HS-27A (cell line): ENCODE data around the gene RTP3.
A peak's percentile ranks its signal among the peaks of the same experiment; 100 is the strongest.
"Not testable (repeated sequence)": the region's sequence is repeated elsewhere in the genome, so short reads cannot be mapped to it uniquely, and the experiment has no call there.

ENCODE experiments used
- DNase-seq: peaks from one replicate; pipeline ENCODE4 v3.0.0-alpha.2; 2012; ENCODE audit warnings: low read depth, missing footprints

The RTP3 gene

GRCh38 chr3:46491089-46492070 is 6.4 kb upstream of the RTP3 start:
- DNase-seq = no peak

- no peak for DNase-seq
Measured at GRCh38 chr3:46492890-46493547, 4.8 kb upstream of the RTP3 start.

- DNase-seq = not testable (repeated sequence)
Measured at GRCh38 chr3:46494491-46494890, 3.3 kb upstream of the RTP3 start.

GRCh38 chr3:46495901-46496456 is 1.8 kb upstream of the RTP3 start:
- DNase-seq = peak; percentile 76

GRCh38 chr3:46496746-46497555 is 825 bp upstream of the RTP3 start:
- DNase-seq = no peak

- DNase-seq = no peak
Measured at GRCh38 chr3:46498916-46499519, 1.2 kb downstream of the RTP3 start.

- DNase-seq = no peak
Measured at GRCh38 chr3:46500656-46501635, 3.2 kb downstream of the RTP3 start.

GRCh38 chr3:46501702-46502101 is 3.9 kb downstream of the RTP3 start:
- no peak for DNase-seq

GRCh38 chr3:46503200-46503874 is 5.6 kb downstream of the RTP3 start:
- no peak for DNase-seq

- no peak for DNase-seq
Measured at GRCh38 chr3:46504789-46505188, 7.0 kb downstream of the RTP3 start.

GRCh38 chr3:46505953-46506352 is 8.2 kb downstream of the RTP3 start:
- DNase-seq = no peak

GRCh38 chr3:46506526-46506925 is 8.8 kb downstream of the RTP3 start:
- DNase-seq = no peak

- no peak for DNase-seq
Measured at GRCh38 chr3:46508850-46509591, 11.2 kb downstream of the RTP3 start.

- no peak for DNase-seq
Measured at GRCh38 chr3:46509661-46510187, 11.9 kb downstream of the RTP3 start.

GRCh38 chr3:46512191-46512749 is 14.5 kb downstream of the RTP3 start:
- no peak for DNase-seq

- peak; percentile 75 for DNase-seq
Measured at GRCh38 chr3:46516521-46516920, 18.7 kb downstream of the RTP3 start.

- DNase-seq = peak; percentile 95
Measured at GRCh38 chr3:46517016-46517783, 19.4 kb downstream of the RTP3 start.

- no peak for DNase-seq
Measured at GRCh38 chr3:46517784-46518181, 20.0 kb downstream of the RTP3 start.
